ENCODE measurements around the gene GABBR2. TPM values are rescaled to one million over a fixed set of nuclear protein-coding genes. Genes with fewer than 3 reads are reported as not detected.
A peak's percentile ranks its signal among the peaks of the same experiment; 100 is the strongest.

Gene GABBR2
- total RNA-seq, 6 experiments from 2014 or later, result not detected

DNA sequence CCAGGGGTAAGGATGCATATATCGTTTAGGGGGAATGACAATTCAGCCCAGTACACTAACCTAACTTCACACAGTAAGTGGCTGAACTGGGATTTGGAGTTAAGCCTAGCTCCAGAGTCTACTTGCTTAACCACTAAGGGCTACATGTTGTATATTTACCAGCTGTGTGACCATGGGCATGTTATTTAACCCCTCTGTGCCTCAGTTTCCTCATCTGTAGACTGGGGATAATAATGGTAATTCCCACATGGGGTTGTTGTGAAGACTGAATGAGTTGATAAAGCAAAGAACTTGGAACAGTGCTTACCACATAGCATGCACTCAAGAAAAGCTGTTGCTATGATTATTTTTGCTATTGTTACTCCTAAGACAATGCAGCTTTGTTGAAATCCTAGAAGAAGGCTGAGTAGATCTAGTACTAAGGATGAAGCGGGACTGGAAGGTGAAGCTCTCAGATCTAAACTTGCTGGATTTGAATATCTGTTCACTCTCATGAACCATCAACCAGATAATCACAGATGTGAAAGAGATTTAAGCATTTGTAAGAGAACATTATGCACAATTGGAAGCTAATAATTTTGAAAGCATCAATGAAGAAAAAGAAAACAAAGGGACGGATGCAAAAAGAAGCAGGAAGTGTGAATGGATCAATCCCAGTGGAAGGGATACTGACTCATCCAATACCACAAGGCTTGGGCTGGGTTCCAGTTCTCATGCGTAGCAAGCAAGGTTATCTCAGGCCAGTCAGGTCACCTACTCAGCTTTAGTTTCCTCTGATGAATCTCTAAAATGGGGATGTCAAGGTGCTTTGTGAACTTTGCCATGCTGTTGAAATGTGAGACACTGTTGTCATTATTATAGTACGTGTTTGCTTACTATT is 374.8 kb downstream of the GABBR2 start:
- Histone ChIP-seq H3K27me3 (no peaks in the 10 kb centered on the region), H3K9me3 (no peaks in the 10 kb centered on the region), H3K4me1 (no peaks in the 10 kb centered on the region), H3K36me3 (no peaks in the 10 kb centered on the region), H3K4me3 (no peak overlapping the region), H3K27ac (no peak overlapping the region)
- peak in 2 of 4 donors; percentile 44 to 71 for ATAC-seq
- 71% methylated on average over 5 of the region's 5 CpGs for WGBS (ENCODE audit: insufficient coverage, low coverage, low lambda C conversion rate, missing lambda C conversion rate)
- intact Hi-C loops (cut with DNase I), result no loop called here
- no peak for DNase-seq
- TF ChIP-seq, protein P1, sequence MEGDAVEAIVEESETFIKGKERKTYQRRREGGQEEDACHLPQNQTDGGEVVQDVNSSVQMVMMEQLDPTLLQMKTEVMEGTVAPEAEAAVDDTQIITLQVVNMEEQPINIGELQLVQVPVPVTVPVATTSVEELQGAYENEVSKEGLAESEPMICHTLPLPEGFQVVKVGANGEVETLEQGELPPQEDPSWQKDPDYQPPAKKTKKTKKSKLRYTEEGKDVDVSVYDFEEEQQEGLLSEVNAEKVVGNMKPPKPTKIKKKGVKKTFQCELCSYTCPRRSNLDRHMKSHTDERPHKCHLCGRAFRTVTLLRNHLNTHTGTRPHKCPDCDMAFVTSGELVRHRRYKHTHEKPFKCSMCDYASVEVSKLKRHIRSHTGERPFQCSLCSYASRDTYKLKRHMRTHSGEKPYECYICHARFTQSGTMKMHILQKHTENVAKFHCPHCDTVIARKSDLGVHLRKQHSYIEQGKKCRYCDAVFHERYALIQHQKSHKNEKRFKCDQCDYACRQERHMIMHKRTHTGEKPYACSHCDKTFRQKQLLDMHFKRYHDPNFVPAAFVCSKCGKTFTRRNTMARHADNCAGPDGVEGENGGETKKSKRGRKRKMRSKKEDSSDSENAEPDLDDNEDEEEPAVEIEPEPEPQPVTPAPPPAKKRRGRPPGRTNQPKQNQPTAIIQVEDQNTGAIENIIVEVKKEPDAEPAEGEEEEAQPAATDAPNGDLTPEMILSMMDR (IDR thresholded peaks at IDR 0.05), result no peak

DNA sequence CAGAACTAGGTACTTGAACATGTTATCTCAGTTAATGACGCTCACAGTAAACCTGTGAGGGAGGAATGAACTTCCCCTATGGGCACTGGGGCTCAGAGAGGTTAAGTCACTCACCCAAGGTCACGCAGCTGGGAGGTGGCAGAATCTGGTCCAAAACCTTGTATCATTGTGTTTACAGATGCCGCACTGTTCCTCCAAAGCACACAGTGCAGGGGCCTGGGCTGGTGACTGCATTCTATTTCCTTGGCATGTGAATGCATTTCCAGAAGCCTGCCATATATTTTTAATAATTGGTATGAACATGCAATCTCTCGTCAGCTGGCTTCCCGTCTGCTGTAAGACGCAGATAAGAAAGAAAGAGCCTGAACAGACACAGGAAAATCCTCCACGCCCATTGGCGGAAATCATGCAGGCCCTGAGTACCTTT is 376.3 kb downstream of the GABBR2 start:
- H3K4me3 ChIP-seq, result no peak overlapping the region
- TF ChIP-seq POLR2A (IDR thresholded peaks at IDR 0.05), result no peak
- TF ChIP-seq, protein P1 (IDR thresholded peaks at IDR 0.05), result no peak
- DNase-seq (no peak), ATAC-seq (peak in 2 of 4 donors; percentile 17 to 55)
- intact Hi-C loops (cut with DNase I), result no loop called here
- no peak overlapping the region for H3K27ac ChIP-seq
- H3K36me3 ChIP-seq, result no peaks in the 10 kb centered on the region
- 56% methylated on average over 6 of the region's 8 CpGs for WGBS (ENCODE audit: insufficient coverage, low coverage, low lambda C conversion rate, missing lambda C conversion rate)
- no peaks in the 10 kb centered on the region for H3K4me1 ChIP-seq
- H3K9me3 ChIP-seq, result no peaks in the 10 kb centered on the region
- no peaks in the 10 kb centered on the region for H3K27me3 ChIP-seq

DNA sequence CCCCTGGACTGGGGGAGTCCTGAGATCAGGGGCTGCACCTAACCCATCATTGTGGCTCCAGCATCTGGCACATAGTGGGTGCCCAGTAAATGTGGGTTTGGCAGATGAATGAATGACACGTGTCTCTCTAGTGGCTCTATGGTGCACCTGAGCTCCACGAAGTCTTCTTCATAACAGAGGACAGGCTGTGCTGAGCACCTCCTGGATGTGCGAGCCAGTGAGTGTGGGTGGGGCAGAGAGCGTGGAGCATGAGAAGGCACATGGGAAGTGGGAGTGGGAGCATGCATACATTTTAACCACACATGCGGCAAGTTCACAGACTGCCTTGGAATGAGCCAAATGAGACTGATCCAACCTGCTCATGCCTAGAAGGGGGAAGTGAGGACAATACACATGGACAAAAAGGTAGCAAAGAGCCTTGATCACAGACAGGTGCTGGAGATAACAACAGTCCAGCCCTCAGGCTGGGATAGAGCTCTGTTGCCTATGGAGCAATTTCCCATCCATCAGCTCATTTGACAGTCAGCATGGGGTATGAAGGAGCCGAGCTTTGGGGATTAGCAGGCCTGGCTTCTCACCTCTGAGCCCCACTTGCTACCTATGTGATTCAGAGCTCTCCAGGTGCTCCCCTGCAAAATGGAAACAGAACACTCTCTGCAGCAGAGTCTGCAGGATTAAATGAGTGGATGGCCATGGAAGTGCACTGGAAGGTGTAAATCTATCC is 377.0 kb downstream of the GABBR2 start:
- 88% methylated on average over 4 of the region's 6 CpGs for WGBS (ENCODE audit: insufficient coverage, low coverage, low lambda C conversion rate, missing lambda C conversion rate)
- no peak overlapping the region for H3K27ac ChIP-seq

DNA sequence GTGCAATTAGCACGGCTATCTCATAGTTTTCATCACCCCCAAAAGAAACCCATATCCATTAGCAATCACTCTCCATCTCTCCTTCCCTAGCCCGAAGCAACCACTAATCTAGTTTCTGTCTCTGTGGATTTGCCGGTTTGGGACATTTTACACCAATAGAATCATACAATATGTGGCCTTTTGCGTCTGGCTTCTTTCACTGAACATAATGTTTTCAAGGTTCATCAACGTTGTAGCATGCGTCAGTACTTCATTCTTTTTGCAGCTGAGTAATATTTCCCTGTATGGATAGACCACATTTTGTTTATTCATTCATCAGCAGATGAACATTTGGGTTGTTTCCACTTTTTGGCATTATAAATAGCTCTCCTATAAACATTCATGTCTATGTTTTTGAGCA is 377.9 kb downstream of the GABBR2 start:
- Histone ChIP-seq H3K27ac (no peak overlapping the region), H3K9me3 (no peaks in the 10 kb centered on the region), H3K4me1 (no peaks in the 10 kb centered on the region), H3K4me3 (no peak overlapping the region), H3K36me3 (no peaks in the 10 kb centered on the region), H3K27me3 (no peaks in the 10 kb centered on the region)
- no peak for TF ChIP-seq POLR2A (IDR thresholded peaks at IDR 0.05)
- TF ChIP-seq, protein P1 (IDR thresholded peaks at IDR 0.05), result no peak
- DNase-seq (no peak), ATAC-seq (no peak)
- WGBS (ENCODE audit: insufficient coverage, low coverage, low lambda C conversion rate, missing lambda C conversion rate), result 92% methylated on average over 6 of the region's 6 CpGs
- intact Hi-C loops (cut with DNase I), result no loop called here

More for the DNA sequence above, 377.0 kb downstream of the GABBR2 start:
- TF ChIP-seq POLR2A (IDR thresholded peaks at IDR 0.05), result no peak
- TF ChIP-seq, protein P1 (IDR thresholded peaks at IDR 0.05), result no peak
- ATAC-seq (no peak), DNase-seq (no peak)
- no peak overlapping the region for H3K4me3 ChIP-seq
- no peaks in the 10 kb centered on the region for H3K27me3 ChIP-seq
- intact Hi-C loops (cut with DNase I), result no loop called here
- H3K9me3 ChIP-seq, result no peaks in the 10 kb centered on the region
- H3K36me3 ChIP-seq, result no peaks in the 10 kb centered on the region
- no peaks in the 10 kb centered on the region for H3K4me1 ChIP-seq

Data from right lobe of liver (tissue), 6 donors.